ENCODE data around the gene ADGRB3.

DNA sequence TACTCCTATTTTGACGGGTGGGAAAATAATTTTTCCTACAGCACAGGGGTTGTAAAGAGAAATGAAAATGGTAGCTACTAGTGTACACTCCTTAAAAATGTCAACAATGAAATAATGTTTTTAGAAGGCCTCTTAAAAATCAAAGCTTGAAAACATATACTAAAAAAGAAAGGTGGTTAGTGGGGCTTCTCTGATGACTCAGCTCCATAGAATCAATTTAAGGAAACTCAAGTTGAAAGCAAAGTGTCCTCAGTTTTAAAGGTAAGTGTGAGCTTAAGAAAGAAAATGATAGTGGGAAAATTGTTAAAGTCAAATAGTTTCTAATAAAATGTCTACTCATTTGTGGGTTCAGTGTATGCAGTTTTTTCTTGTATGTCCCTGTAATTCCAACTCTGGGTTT lies 58.2 kb downstream of the ADGRB3 start:
- TF ChIP-seq, protein P1, sequence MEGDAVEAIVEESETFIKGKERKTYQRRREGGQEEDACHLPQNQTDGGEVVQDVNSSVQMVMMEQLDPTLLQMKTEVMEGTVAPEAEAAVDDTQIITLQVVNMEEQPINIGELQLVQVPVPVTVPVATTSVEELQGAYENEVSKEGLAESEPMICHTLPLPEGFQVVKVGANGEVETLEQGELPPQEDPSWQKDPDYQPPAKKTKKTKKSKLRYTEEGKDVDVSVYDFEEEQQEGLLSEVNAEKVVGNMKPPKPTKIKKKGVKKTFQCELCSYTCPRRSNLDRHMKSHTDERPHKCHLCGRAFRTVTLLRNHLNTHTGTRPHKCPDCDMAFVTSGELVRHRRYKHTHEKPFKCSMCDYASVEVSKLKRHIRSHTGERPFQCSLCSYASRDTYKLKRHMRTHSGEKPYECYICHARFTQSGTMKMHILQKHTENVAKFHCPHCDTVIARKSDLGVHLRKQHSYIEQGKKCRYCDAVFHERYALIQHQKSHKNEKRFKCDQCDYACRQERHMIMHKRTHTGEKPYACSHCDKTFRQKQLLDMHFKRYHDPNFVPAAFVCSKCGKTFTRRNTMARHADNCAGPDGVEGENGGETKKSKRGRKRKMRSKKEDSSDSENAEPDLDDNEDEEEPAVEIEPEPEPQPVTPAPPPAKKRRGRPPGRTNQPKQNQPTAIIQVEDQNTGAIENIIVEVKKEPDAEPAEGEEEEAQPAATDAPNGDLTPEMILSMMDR (IDR thresholded peaks at IDR 0.05): no peak
- TF ChIP-seq TAF1 (IDR thresholded peaks at IDR 0.05; ENCODE audit: borderline replicate concordance, low read depth, low read length): no peak
- TF ChIP-seq SIN3A (IDR thresholded peaks at IDR 0.05; ENCODE audit: borderline replicate concordance, low read depth, low read length): no peak
- no peak for TF ChIP-seq EP300 (IDR thresholded peaks at IDR 0.05; ENCODE audit: borderline replicate concordance in 1 of 2, low read depth in 1 of 2, low read length in 1 of 2)
- no peak for TF ChIP-seq TEAD4 (IDR thresholded peaks at IDR 0.05; ENCODE audit: borderline replicate concordance, insufficient read depth)
- TF ChIP-seq, protein P2, sequence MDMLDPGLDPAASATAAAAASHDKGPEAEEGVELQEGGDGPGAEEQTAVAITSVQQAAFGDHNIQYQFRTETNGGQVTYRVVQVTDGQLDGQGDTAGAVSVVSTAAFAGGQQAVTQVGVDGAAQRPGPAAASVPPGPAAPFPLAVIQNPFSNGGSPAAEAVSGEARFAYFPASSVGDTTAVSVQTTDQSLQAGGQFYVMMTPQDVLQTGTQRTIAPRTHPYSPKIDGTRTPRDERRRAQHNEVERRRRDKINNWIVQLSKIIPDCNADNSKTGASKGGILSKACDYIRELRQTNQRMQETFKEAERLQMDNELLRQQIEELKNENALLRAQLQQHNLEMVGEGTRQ (IDR thresholded peaks at IDR 0.05; ENCODE audit: borderline replicate concordance, low read depth, low read length): no peak
- TF ChIP-seq GATA2 (CRISPR knock-in tag; IDR thresholded peaks at IDR 0.05): no peak
- TF ChIP-seq CHD2 (IDR thresholded peaks at IDR 0.05; ENCODE audit: low read length, partially characterized antibody): no peak
- no peak for TF ChIP-seq RXRA (IDR thresholded peaks at IDR 0.05; ENCODE audit: borderline replicate concordance, low read depth)
- no peak for TF ChIP-seq RFX5 (IDR thresholded peaks at IDR 0.05; ENCODE audit: low read length)
- TF ChIP-seq, protein P3, sequence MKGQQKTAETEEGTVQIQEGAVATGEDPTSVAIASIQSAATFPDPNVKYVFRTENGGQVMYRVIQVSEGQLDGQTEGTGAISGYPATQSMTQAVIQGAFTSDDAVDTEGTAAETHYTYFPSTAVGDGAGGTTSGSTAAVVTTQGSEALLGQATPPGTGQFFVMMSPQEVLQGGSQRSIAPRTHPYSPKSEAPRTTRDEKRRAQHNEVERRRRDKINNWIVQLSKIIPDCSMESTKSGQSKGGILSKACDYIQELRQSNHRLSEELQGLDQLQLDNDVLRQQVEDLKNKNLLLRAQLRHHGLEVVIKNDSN (IDR thresholded peaks at IDR 0.05; ENCODE audit: borderline replicate concordance, low read depth): no peak
- no peak for TF ChIP-seq RAD21 (IDR thresholded peaks at IDR 0.05; ENCODE audit: low read length)
